H1 (cell line): ENCODE results near the gene CASQ1. TPM values are rescaled to one million over a fixed set of nuclear protein-coding genes. Genes with fewer than 3 reads are reported as not detected.

Experiments
- CTCF ChIA-PET: fragments of 300-600 bp; sonication (Branson Sonifier 250); formaldehyde crosslinking; loops from one replicate; lab custom pipeline; 2021; ENCODE audit not compliant: partially characterized antibody; lab: Charles Lee
- POLR2A ChIA-PET: fragments of 300-600 bp; sonication (Branson Sonifier 250); formaldehyde crosslinking; loops from one replicate; lab custom pipeline; 2021; ENCODE audit warnings: inconsistent platforms; ENCODE audit not compliant: partially characterized antibody; lab: Charles Lee
- DNase-seq, 2 experiments: peaks; one replicate each; pipeline versions ENCODE4 v3.0.0 to v3.0.0-alpha.2; 2010 to 2022; ENCODE audit warnings: low spot score in 2 of 2, low read depth in 1 of 2, mixed read lengths in 1 of 2
- FAIRE-seq: peaks from 2 replicates; lab custom pipeline; 2011; peaks lifted over from hg19 to GRCh38; lab: Jason Lieb, UNC
- H2AFZ ChIP-seq: 2 replicates; pipeline ENCODE4 v1.8.1; 2012; ENCODE audit warnings: low read length, inconsistent platforms
- H2AK5ac ChIP-seq: 2 replicates; pipeline ENCODE4 v1.6.1; 2013; ENCODE audit warnings: low read depth, low read length
- H2BK120ac ChIP-seq: replicated peaks from 2 replicates; pipeline ENCODE3; 2013; ENCODE audit warnings: low read depth, low read length, inconsistent platforms
- H2BK12ac ChIP-seq: 2 replicates; pipeline ENCODE4 v1.6.1; 2013; ENCODE audit warnings: low read depth, low read length
- H2BK15ac ChIP-seq: 2 replicates; pipeline ENCODE4 v1.6.1; 2013; ENCODE audit warnings: low read length
- H2BK20ac ChIP-seq: 2 replicates; pipeline ENCODE4 v1.6.1; 2013; ENCODE audit warnings: low read length
- H2BK5ac ChIP-seq: 2 replicates; pipeline ENCODE4 v1.6.1; 2013; ENCODE audit warnings: low read depth, low read length
- H3K14ac ChIP-seq: 2 replicates; pipeline ENCODE4 v1.6.1; 2013; ENCODE audit warnings: inconsistent platforms; ENCODE audit not compliant: insufficient read length
- H3K18ac ChIP-seq: 2 replicates; pipeline ENCODE4 v1.6.1; 2013; ENCODE audit warnings: low read length; ENCODE audit errors: extremely low read depth
- H3K23ac ChIP-seq: 2 replicates; pipeline ENCODE4 v1.6.1; 2013; ENCODE audit warnings: inconsistent platforms; ENCODE audit not compliant: insufficient read length
- H3K23me2 ChIP-seq: 2 replicates; pipeline ENCODE4 v1.6.1; 2013; ENCODE audit warnings: low read depth, low read length
- H3K27ac ChIP-seq: 2 replicates; pipeline ENCODE4 v1.6.1; 2011; ENCODE audit warnings: low read depth, low read length, inconsistent platforms
- H3K27me3 ChIP-seq, 4 experiments: replicated peaks in 1 of 4; 1 replicate in 1 of 4; 2 replicates in 3 of 4; pipeline versions ENCODE4 v1.6.1 to v1.8.1; 2011 to 2013; ENCODE audit warnings: low read length in 3 of 4, mild to moderate bottlenecking in 3 of 4, inconsistent platforms in 2 of 4, mixed read lengths in 2 of 4, moderate library complexity in 1 of 4; ENCODE audit not compliant: control insufficient read depth in 3 of 4, insufficient read depth in 3 of 4; ENCODE audit errors: extremely low read depth in 1 of 4
- H3K36me3 ChIP-seq, 4 experiments: 2 replicates each; pipeline versions ENCODE4 v1.6.1 to v1.8.1; 2011 to 2013; ENCODE audit warnings: mild to moderate bottlenecking in 4 of 4, low read length in 3 of 4, moderate library complexity in 2 of 4, control low read depth in 1 of 4, inconsistent platforms in 1 of 4; ENCODE audit not compliant: insufficient read depth in 4 of 4, control insufficient read depth in 2 of 4
- H3K4ac ChIP-seq: replicated peaks from 2 replicates; pipeline ENCODE3; 2013; ENCODE audit warnings: low read length, low read depth, mixed read lengths, inconsistent platforms; ENCODE audit not compliant: insufficient read length
- H3K4me1 ChIP-seq, 4 experiments: replicated peaks in 1 of 4; 1 replicate in 1 of 4; 2 replicates in 3 of 4; pipeline versions ENCODE4 v1.6.1 to v1.8.1; 2011 to 2013; ENCODE audit warnings: low read length in 3 of 4, inconsistent platforms in 2 of 4, mixed read lengths in 1 of 4; ENCODE audit not compliant: insufficient read depth in 4 of 4, control insufficient read depth in 3 of 4
- H3K4me2 ChIP-seq, 2 experiments: 2 replicates each; pipeline versions ENCODE4 v1.6.1 to v1.8.1; 2011 to 2013; ENCODE audit warnings: low read depth in 2 of 2, low read length in 2 of 2, control low read depth in 1 of 2, inconsistent platforms in 1 of 2, mild to moderate bottlenecking in 1 of 2; ENCODE audit not compliant: insufficient read depth in 1 of 2
- H3K4me3 ChIP-seq, 4 experiments: fragments of 200-600, 300-600 bp in 1 of 4; sonication (generic), shearing (Covaris generic), sonication (Bioruptor Twin) in 1 of 4; 2 replicates each; pipeline versions ENCODE4 v1.5.1 to v1.8.1; 2011 to 2016; ENCODE audit warnings: low read length in 4 of 4, low read depth in 3 of 4, control low read depth in 2 of 4, inconsistent platforms in 2 of 4, mild to moderate bottlenecking in 2 of 4, mixed read lengths in 1 of 4, moderate library complexity in 1 of 4; ENCODE audit not compliant: insufficient read depth in 2 of 4; ENCODE audit errors: extremely low read depth in 1 of 4
- H3K56ac ChIP-seq: replicated peaks from 2 replicates; pipeline ENCODE3; 2013; ENCODE audit warnings: low read depth, mild to moderate bottlenecking, mixed read lengths, low read length, inconsistent platforms; ENCODE audit not compliant: insufficient read length
- H3K79me1 ChIP-seq: 2 replicates; pipeline ENCODE4 v1.6.1; 2013; ENCODE audit warnings: low read depth, low read length, control low read depth
- H3K79me2 ChIP-seq, 2 experiments: 2 replicates each; pipeline versions ENCODE4 v1.6.1 to v1.8.1; 2012 to 2013; ENCODE audit warnings: low read length in 2 of 2, mild to moderate bottlenecking in 2 of 2, inconsistent platforms in 1 of 2; ENCODE audit not compliant: insufficient read depth in 2 of 2, control insufficient read depth in 1 of 2
- H3K9ac ChIP-seq, 4 experiments: replicated peaks in 1 of 4; 1 replicate in 1 of 4; 2 replicates in 3 of 4; pipeline versions ENCODE4 v1.6.1 to v1.8.1; 2011 to 2013; ENCODE audit warnings: low read depth in 3 of 4, low read length in 3 of 4, control low read depth in 2 of 4, mild to moderate bottlenecking in 2 of 4, moderate library complexity in 2 of 4, inconsistent platforms in 1 of 4; ENCODE audit errors: extremely low read depth in 1 of 4
- H3K9me3 ChIP-seq, 2 experiments: 2 replicates each; pipeline versions ENCODE4 v1.6.1 to v1.8.1; 2012 to 2013; ENCODE audit warnings: mild to moderate bottlenecking in 2 of 2, moderate library complexity in 2 of 2, control low read depth in 1 of 2, inconsistent platforms in 1 of 2, low read depth in 1 of 2, low read length in 1 of 2, mixed read lengths in 1 of 2; ENCODE audit not compliant: insufficient read depth in 2 of 2
- H4K20me1 ChIP-seq, 2 experiments: replicated peaks in 1 of 2; 2 replicates each; pipeline versions ENCODE3 to v1.8.1; 2011 to 2013; ENCODE audit warnings: inconsistent platforms in 2 of 2, low read length in 2 of 2, mild to moderate bottlenecking in 1 of 2; ENCODE audit not compliant: insufficient read depth in 2 of 2, control insufficient read depth in 1 of 2
- H4K5ac ChIP-seq: 2 replicates; pipeline ENCODE4 v1.6.1; 2013; ENCODE audit warnings: low read length, low read depth, mixed read lengths, inconsistent platforms; ENCODE audit not compliant: insufficient read length
- H4K8ac ChIP-seq: 2 replicates; pipeline ENCODE4 v1.8.0; 2013; ENCODE audit warnings: mild to moderate bottlenecking, moderate library complexity, low read length, inconsistent platforms; ENCODE audit not compliant: insufficient read depth; ENCODE audit errors: extremely low read depth
- H4K91ac ChIP-seq: replicated peaks from 2 replicates; pipeline ENCODE3; 2013; ENCODE audit warnings: low read length, mixed read lengths, inconsistent platforms; ENCODE audit not compliant: insufficient read length
- ASH2L ChIP-seq: fragments of 200-600, 300-600 bp; sonication (generic); IDR thresholded peaks from one replicate; pipeline ENCODE4 v1.7.1; 2017; ENCODE audit warnings: low read length
- CHD1 ChIP-seq: IDR thresholded peaks from 2 replicates; pipeline ENCODE4 v1.6.1; 2012; ENCODE audit warnings: low read depth, low read length, improper control_type of control experiment
- CREB1 ChIP-seq: IDR thresholded peaks from 2 replicates; pipeline ENCODE4 v1.6.1; 2012; ENCODE audit warnings: inconsistent platforms
- POU5F1 ChIP-seq: IDR thresholded peaks from 2 replicates; pipeline ENCODE4 v1.6.1; 2011; ENCODE audit warnings: low read depth, mild to moderate bottlenecking, low read length, moderate library complexity
- RXRA ChIP-seq: IDR thresholded peaks from 2 replicates; pipeline ENCODE4 v1.6.1; 2011; ENCODE audit warnings: low read depth, mild to moderate bottlenecking, low read length, moderate library complexity; ENCODE audit not compliant: insufficient read depth
- SIRT6 ChIP-seq: IDR thresholded peaks from one replicate; pipeline ENCODE4 v1.7.1; 2012; ENCODE audit warnings: low read length, inconsistent platforms
- SIX5 ChIP-seq: IDR thresholded peaks from 2 replicates; pipeline ENCODE4 v1.6.1; 2011; ENCODE audit warnings: mild to moderate bottlenecking, low read depth, low read length
- SP1 ChIP-seq: IDR thresholded peaks from 2 replicates; pipeline ENCODE4 v1.6.1; 2011; ENCODE audit warnings: low read depth, low read length
- polyA plus RNA-seq, 7 experiments: library from polyadenylated mRNA; depleted of rRNA in 3 of 7; stranded (reverse) in 5 of 7; unstranded in 2 of 7; fragments of >200 nt in 5 of 7; fragments of 200-250 nt in 2 of 7; gene quantifications; 1 replicate in 5 of 7; 2 replicates in 1 of 7; 4 replicates in 1 of 7; pipeline versions ENCODE4 v1.2.1 to v1.2.3, GENCODE V29; 2011 to 2013; ENCODE audit warnings: missing spikeins in 2 of 7, mixed read lengths in 2 of 7
- total RNA-seq: library from RNA; stranded (reverse); fragmentation: NEBNext Ultra II Directional; extraction: Animal tissue kit (Norgen Biotek cat#: 25700); gene quantifications from 2 replicates; pipeline ENCODE4 v1.2.1, GENCODE V29; 2021
- TF ChIP-seq, protein P1 (sequence below): IDR thresholded peaks from 2 replicates; pipeline ENCODE4 v1.6.1; 2012; ENCODE audit warnings: inconsistent platforms
- TF ChIP-seq, protein P2 (sequence below): IDR thresholded peaks from 2 replicates; pipeline ENCODE4 v1.6.1; 2011; ENCODE audit warnings: low read depth, mild to moderate bottlenecking, low read length; ENCODE audit not compliant: insufficient read depth

CASQ1 gene
- total and polyA plus RNA-seq, 2 of the 8 experiments (the other 6 are each of a cell fraction or from before 2014, with no cell fraction given), result 0.80 to 1.3 TPM

GRCh38 chr1:160192234-160192633 lies 1.9 kb downstream of the CASQ1 start:
- H2AFZ ChIP-seq, result no peak overlapping the region
- no peak overlapping the region for H3K27ac ChIP-seq
- H3K79me2 ChIP-seq, result no peaks in the 10 kb centered on the region
- H4K8ac ChIP-seq, result no peak overlapping the region; the same call in 1 of the 2 replicates
- peaks cover 3 to 26% (median 8%) of the 10 kb centered on the region in 4 experiments; a peak in 6 of 7 replicates for H3K4me1 ChIP-seq
- peaks cover 4% of the 10 kb centered on the region; the same call in 1 of the 2 replicates for H3K79me1 ChIP-seq
- no peak overlapping the region for H4K5ac ChIP-seq
- no peaks in the 10 kb centered on the region; a peak in 1 of 8 replicates for H3K36me3 ChIP-seq
- H3K23ac ChIP-seq, result no peak overlapping the region
- H4K91ac ChIP-seq, result peak overlapping the region; percentile 49
- no peak overlapping the region for H3K56ac ChIP-seq
- H3K23me2 ChIP-seq, result peaks cover 10% of the 10 kb centered on the region
- H4K20me1 ChIP-seq, result peaks cover 0 to 9% of the 10 kb centered on the region in 2 experiments
- H2BK5ac ChIP-seq, result peak overlapping the region; percentile 40; the same call in 1 of the 2 replicates
- H2AK5ac ChIP-seq, result 0 out of 2 replicates have a peak overlapping the region, but pooled peaks have one; percentile 91
- no peak overlapping the region for H3K18ac ChIP-seq
- TF ChIP-seq RXRA, result no peak
- TF ChIP-seq SIX5, result no peak
- no peak for TF ChIP-seq CREB1
- no peak for TF ChIP-seq POU5F1
- TF ChIP-seq, protein P1, sequence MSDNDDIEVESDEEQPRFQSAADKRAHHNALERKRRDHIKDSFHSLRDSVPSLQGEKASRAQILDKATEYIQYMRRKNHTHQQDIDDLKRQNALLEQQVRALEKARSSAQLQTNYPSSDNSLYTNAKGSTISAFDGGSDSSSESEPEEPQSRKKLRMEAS, result no peak
- TF ChIP-seq SIRT6, result no peak
- TF ChIP-seq SP1, result no peak
- no peak for TF ChIP-seq ASH2L
- no peak for TF ChIP-seq CHD1
- TF ChIP-seq, protein P2, sequence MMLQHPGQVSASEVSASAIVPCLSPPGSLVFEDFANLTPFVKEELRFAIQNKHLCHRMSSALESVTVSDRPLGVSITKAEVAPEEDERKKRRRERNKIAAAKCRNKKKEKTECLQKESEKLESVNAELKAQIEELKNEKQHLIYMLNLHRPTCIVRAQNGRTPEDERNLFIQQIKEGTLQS, result no peak
- H2BK20ac ChIP-seq, result peak overlapping the region; percentile 83; the same call in 1 of the 2 replicates
- H3K4ac ChIP-seq, result no peak overlapping the region
- no peak overlapping the region for H3K14ac ChIP-seq
- H3K9me3 ChIP-seq, result no peaks in the 10 kb centered on the region
- no peak overlapping the region for H2BK120ac ChIP-seq
- H3K4me2 ChIP-seq, result no peak overlapping the region
- no peaks in the 10 kb centered on the region; a peak in 1 of 7 replicates for H3K27me3 ChIP-seq
- no peak for FAIRE-seq
- no peak overlapping the region for H3K4me3 ChIP-seq
- peak overlapping the region; percentile 98 for H2BK12ac ChIP-seq
- ChIA-PET POLR2A (interaction anchor here (1.0 to 5.9 kb wide), 9 partner anchors 10 to 92 kb away, joined by 3 to 61 read pairs (median 5); partner anchors contain the start of genes PEA15 and PEX19), CTCF (interaction anchor here (1.2 to 8.6 kb wide), 19 partner anchors 11 to 184 kb away, joined by 3 to 195 read pairs (median 13); partner anchors contain the start of genes ATP1A2 and PEA15)
- no peak overlapping the region for H3K9ac ChIP-seq
- 0 out of 2 replicates have a peak overlapping the region, but pooled peaks have one; percentile 55 for H2BK15ac ChIP-seq
- no peak for DNase-seq
